CD4-positive, alpha-beta T cell treated with Interleukin-17A for 4 hours (primary cell): ENCODE data around the gene BICD1.
"Not testable (repeated sequence)": the region's sequence is repeated elsewhere in the genome, so short reads cannot be mapped to it uniquely, and the experiment has no call there.

Source experiments
- DNase-seq: peaks from one replicate; pipeline ENCODE4 v3.0.0-alpha.2; 2020; ENCODE audit warnings: mixed read lengths

BICD1 gene

DNA sequence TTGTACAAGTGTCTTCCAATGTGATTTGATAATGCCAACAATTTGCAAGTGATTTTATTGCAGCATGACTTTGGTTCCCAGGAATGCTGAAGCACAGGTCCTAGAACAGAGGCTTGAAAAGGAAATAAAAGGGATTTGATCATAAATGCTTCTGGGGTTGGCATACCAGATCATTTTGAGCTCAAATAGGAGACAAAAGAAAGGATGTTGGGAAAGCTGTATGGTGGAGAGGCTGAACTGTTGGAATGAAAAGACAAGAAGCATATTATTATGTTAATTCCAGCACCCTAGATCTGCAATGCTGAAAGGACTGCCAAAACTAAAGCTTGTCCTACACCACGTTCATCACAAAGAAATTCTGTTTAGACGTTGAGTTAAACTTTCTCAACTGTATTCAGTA lies 143.1 kb downstream of the BICD1 start:
- DNase-seq, result no peak

DNA sequence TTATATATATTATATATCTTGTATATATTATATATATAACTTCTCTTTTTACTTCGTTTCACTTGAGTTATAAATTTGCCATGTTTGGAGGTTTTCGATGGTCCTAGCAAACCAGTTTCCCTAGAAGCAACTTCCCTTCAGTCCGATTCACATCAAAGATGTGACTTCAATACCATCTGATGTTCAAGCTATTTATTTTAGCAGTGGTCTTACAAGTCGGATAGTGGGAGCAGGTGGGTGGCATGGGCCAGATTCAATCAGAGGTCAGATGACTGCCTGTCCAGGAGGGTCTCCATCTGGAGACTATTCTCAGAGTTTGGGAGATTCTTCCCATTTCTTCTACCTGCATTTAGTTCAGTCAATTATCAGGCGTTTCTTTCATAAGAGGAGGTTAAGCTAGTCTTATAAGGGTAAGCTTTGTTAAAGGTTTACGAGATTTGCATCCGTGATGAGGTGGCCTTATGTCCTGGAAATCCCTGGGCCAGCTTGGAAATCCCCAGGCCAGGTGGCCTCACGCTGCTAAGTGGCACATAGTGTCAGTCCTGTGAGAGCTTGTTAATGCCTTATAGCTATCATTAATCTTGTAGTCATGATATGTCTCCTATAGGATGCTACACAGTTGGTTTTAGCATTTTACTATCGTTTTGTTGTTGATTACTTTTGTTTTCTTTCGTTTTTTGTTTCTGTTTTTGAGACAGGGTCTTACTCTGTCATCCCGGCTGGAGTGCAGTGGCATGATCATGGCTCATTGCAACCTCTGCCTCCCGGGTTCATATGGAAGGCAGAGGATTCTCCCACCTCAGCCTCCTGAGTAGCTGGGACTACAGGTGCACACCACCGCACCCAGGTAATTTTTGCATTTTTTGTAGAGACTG lies 145.8 kb downstream of the BICD1 start:
- no peak for DNase-seq

DNA sequence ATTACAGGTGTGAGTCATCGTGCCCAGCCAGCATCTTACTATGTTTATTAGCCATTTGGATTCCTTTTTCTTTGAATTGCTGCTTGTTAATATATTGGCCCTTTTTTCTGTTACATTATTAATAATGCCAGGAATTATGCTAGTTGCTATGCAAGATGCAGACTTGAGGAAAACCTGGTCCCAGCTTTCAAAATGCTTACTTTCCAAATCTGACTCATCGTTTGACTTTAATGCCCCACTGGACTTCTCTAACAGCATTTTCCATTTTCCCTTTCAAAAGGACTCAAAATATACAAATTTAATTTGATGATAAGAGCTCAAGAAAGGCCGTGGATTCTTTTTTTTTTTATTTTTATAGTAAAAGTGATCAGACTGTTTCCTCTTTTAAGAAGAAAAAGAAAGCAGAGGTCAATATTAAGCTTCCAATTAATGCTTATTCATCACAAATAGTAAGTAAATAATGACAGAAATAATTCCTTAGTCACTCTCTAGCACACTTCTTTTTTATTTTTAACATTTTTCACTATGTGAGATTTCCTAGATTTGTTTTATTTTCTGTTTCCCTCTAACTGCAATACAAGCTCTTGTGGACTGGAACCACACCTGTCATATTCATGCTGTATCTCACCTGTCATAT lies 146.6 kb downstream of the BICD1 start:
- no peak for DNase-seq

DNA sequence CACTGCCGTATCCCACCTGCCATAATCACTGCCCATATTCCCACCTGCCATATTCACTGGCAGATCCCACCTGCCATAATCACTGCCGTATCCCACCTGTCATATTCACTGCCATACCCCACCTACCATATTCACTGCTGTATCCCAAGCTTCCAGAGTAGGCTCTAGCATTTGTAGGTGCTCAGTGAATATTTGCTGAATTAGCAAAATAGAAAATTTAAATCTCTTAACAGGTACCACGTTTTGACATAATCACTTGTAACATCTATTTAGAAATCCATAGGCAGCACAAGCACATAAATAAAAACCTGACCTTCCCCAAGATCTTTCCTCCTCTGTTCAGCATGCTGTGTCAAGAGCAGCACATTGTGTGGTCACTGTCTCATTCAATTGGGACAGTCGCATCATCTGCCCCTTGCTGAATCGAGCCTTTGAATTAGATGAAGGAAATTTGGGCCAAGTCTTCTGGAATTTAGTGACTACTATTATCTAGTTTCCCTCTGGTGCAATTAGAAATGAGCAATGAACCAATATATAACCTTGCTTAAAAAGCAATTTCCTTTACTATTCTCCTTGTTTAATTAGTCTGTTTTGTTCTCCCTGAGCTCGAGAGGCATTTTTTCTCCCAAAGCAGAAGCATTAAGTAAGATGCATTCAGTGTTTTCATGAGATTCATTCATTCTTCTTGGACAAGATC lies 147.8 kb downstream of the BICD1 start:
- DNase-seq, result no peak

DNA sequence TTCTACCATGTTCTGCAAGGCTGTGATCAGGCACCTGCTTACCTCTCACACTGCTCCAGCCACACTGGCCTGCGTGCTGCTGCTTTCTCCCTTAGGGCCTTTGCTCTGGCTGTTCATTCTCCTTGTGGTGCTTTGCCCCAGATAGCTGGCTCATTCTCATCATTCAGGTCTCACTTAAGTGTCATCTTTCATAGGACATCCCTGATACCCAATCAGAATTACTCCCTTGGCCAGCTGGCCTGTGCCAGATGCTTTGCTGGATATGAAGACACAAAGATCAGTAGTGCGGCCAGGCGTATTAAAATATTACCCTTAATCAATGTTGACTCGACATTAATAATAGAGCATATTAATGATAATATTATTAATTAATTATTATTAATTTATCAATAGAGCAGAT lies 148.9 kb downstream of the BICD1 start:
- DNase-seq, result no peak

DNA sequence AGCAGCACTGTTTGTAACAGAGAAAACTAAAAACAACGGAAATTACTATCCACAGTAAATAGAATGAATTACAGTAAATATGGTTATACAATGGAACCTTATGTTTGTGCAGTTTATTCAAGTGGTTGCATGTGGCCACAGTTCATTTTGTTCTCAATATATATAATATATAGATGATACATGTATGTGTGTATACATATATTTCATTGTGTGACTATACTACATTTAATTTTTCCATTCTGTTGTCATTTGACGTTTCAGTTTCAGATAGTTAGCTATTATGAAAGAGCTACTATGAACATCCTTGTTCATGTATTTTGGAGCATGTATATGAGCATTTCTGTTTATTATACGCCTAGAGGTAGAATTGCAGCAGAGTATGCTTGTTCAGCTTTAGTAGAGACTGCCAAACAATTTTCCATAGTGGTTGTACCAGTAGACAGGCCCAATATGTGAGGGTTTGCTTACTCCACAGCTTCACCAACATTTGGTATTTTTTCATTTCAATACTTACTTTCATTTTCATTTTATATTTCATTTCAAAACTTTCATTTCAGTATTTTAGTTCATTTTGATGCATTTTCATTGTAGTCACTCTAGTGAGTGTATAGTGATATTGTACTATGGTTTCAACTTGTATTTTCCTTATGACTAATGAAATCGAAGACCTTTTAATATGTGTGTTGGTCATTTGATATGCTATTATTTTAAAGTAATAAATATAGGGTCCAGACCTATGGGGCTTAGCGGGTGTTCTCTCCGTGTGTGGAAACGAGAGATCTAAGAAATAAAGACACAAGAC lies 151.2 kb downstream of the BICD1 start:
- no peak for DNase-seq

DNA sequence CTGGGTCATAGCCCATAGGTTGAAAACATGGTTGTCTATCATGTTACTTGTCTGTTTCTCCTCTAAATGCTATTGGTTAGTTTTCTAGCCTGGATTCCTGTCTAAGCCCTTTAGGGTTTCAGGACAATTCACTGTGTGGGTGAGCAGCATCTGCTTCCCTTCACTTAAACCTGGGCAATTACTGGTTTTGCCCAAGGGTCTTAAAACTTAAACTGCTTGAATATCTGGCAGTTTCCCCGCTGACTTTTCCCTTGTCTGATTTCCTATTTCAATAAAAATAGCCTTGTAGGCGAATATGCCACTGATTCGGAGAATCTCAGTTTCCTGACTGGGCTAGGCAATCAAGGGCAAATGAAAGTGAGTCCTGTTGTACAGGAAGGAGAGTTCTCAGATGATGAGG lies 154.0 kb downstream of the BICD1 start:
- no peak for DNase-seq

DNA sequence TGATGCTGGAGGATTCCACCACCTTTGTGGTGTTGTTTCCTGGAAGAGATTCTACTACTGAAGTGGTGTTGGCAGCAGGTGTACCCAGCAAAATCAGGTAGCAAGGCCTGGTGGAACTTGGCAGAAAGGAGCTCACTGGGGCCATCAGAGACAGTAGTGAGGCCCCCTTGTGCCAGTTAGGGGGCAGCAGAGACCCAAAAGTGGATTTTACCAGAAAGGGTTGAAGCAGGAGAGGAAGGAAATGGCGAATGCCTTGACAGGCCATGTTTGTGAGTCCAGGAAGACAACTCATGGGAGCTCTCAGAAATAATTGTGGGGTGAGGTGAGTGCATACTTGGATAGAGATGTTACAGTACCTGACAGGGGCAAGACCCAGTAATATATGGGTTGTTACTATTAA lies 155.0 kb downstream of the BICD1 start:
- DNase-seq, result peak; percentile 8

DNA sequence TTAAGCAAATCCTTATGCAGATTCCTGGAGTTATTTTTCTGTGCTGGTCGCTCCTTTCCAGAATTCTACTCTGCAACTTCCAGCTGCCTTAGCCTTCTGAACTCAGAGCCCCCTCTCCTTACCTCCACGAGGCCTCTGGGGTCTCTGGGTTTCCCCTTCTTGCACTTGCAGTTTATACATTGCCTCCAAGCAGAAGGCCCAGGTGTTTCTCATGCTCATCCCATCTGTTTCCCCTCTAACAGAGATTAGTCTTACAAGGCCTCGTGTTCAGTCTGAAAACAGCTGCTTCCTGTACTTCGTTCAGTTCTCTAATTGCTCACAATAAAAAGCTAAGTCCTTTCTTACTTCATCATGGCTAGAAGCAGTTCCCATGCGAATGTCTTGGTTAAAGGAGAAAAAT lies 158.3 kb downstream of the BICD1 start:
- no peak for DNase-seq

DNA sequence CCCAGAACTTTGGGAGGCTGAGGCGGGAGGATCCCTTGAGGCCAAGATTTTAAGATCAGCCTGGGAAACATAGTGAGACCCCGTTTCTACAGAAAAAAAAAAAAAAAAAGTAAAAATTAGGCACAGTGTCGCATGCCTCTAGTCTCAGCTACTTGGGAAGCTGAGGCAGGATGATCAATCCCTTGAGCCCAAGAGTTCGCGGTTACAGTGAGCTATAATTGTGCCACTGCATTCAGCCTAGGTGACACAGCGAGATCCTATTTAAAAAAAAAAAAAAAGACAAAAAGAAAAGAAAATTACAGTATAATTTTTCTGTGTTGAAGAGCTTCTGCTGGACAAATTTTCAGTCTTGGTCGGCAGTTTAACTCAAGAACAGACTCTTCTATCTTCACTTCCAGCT lies 158.8 kb downstream of the BICD1 start:
- DNase-seq, result no peak

DNA sequence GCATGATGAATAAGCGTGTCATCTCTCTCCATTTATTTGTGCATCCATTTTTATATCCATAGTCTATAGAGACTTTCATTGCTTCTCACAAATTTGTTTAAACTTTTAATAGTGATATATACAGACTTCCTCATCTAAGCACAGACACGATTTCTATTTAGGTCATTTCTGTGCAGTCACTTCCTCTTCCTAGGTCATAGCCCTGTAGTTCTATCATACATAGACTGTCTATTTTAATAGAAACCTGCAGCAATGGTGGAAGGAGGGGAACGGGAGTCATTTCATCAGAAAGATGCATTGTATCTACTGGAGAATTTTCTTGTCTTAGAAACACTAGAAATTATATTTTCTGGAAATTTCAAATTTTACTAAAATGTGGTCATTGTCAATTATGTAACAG lies 159.3 kb downstream of the BICD1 start:
- DNase-seq, result no peak

DNA sequence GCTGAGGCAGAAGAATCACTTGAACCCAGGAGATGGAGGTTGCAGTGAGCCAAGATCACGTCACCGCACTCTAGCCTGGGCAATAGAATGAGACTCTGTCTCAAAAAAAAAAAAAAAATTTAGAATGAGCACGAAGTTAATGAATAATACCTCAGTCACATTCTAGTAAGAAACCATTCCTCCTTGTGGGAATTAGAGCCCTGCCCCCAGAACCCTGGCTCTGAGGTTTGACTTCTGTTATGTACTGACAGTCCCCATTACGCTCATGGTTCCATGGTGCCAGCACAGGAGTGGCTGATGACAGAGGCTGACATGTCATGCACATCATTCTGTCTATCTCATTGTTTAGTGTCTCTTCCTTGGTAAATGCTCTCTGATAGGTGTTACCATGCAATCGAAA lies 160.1 kb downstream of the BICD1 start:
- no peak for DNase-seq

DNA sequence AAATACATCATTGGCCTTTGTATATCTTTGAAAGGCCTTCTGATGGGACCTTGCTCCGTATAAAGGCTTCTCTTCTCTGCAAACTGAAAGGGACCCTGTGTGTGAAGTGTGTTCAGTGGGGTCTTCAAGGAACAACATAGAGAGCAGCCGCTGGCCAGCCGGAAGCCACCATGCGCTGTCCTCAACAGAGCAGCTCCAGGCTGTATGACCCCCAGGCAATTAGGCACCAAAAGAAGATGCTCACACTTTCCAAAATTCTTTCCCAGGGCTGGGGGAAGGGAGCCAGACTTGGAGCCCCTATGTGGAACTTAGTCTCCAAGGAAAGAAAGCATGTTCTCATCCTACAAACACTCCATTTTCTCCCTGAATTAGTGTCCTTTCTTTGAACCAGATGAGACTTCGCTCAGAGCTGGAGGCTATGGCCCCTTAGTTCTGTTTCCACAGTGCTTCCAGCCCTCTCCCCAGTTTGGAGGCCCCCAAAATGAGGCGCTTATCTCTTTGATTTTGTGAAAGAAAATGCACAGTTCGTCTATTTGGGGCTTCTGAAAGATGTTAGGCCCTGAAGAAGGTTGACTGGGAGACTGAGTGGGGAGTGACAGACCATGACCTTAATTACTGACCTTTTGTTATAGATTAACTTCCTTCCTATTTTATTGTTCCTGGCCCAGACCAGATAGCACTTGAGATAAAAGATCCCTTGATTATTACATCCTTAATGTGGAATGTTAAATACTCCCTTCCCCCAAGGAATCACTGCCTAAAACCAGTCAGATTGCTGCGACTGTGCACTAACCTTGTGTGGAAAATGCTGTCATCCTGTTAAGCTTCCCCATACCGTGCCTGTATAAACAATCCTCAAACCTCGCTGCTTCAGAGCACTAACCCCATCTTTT lies 164.4 kb downstream of the BICD1 start:
- DNase-seq, result no peak

DNA sequence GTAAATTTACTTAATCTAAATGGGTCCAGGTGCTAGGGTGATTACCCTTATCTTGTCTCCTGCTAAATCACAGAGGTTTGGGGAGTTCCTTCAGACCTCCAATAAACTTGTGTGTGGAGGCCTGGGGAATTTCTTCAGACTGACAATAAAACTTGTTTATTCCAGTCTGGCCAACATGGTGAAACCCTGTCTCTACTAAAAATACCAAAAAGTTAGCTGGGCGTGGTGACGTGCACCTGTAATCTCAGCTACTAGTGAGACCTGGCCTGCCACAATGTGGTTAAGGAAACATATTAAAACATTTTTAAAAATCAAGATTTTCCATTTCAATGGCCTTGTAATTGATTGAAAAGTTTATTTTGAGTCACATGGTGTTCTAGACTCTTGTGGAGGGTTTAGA lies 165.8 kb downstream of the BICD1 start:
- no peak for DNase-seq

DNA sequence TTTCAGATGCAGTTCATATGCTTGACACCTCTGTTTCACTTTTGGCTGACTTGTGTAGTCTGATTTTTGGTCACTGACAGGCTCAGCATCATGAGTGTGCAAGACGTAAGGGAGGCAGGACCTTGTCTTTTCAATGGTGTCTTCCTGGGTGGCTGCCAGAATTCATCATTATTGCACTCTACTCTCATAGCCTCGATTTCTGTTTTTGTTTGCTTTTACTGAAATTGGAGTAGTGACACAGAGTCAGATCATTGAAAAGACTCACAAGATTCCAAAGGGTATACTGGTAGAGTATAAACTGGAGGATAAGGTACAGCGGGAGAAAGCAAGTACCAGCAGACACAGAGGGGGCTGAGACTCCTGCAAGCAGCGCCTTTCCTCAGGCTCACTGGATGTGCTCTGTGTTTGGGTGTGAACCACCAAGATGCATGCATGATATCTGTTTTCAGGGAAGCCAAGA lies 166.4 kb downstream of the BICD1 start:
- DNase-seq, result peak; percentile 43

DNA sequence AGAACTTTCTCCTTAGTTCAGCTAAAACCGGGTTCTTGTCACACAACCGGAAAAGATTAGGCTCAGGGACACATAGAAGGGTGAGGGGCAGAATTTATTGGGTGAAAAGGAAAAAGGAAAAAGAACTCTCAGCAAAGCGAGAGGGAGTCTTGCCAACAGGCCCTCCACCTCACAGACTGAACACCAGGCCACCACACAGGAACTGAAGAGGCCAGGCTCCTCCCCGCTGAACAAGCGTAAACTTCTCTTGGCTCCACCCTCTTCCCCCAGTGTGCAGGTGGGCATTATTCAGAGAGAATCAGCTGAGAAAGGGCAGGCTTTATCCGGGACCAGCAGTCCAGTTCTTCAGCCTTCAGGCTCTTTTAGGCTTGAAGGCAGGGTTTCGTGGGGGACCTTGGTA lies 167.1 kb downstream of the BICD1 start:
- peak; percentile 70 for DNase-seq

DNA sequence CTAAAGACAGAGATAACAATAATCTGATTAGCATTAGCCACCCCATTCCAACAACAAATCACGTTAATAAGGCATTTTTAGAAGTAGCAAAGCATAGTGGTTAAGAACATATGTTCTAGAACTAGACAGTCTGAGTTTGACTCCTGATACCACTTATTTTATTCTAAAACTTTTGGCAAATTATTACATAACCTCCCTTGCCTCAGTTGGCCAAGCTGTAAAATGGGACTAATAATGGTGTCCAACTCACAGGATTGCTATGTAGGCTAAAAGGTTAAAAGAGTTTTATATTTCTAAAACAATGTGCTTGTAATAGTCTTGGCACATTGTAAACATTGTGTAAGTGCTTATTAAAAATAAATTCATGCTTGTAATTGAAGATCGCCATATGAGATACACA lies 168.0 kb downstream of the BICD1 start:
- DNase-seq, result no peak

DNA sequence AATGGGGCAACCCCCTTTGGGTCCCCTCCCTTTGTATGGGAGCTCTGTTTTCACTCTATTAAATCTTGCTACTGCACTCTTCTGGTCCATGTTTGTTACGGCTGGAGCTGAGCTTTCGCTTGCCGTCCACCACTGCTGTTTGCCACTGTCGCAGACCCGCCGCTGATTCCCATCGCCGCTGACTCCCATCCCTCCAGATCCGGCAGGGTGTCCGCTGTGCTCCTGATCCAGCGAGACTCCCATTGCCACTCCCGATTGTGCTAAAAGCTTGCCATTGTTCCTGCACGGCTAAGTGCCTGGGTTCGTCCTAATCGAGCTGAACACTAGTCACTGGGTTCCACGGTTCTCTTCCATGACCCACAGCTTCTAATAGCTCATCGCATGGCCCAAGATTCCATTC lies 168.9 kb downstream of the BICD1 start:
- not testable (repeated sequence) for DNase-seq

DNA sequence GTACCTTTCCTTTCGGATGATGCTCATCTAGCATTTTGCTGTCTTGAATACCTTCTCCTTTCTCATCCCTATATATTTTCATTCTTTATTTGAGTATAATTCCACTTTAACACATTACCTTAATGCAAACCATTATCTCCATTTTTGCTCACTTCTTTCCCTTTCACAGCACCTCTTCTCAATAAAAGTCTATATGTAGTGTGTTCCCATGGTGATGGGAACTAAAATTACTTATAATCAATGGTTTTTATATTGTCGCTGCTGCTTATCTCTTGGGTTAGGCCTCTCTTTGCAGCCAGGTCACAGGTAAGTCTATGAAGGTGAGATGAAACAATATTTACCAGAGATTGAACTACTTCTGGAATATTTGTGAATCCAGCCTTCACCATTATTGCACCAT lies 171.1 kb downstream of the BICD1 start:
- no peak for DNase-seq

DNA sequence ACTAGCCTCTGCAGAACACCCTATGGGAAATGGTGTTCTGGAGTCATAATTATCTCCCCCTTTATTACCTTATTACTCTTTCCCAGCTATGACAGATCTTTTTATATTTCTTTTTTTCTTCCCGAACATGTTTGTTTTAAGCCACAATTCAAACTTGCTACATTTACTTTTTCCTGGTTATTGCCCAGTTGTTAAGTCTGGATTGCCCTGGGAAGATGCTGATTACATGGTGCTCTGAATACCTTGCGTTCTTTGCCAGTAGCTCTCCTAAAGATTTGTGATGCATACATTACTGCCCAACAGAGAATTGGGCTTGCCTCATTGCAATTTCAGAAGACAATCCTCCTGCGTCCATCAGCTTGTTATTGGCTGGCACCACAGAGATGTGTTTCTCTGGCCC lies 174.5 kb downstream of the BICD1 start:
- no peak for DNase-seq

DNA sequence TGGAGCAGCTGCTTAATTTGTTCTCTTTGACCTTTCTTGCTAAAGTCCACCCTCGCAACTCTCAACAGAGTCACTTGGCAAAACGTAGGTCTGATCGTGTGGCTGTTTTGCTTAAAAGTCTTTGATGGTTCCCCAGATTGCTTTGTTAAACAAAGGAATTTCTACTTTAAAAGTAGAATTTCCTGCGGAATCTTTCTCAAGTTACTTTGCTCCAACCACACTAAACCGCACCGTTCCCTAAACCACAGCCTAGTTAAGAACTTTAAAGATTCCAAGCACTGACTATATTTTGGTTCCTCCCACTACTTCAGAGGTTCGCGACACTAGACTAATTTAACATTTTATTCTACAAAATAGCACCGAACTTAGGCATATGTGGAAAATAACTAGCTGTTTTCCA lies 177.9 kb downstream of the BICD1 start:
- no peak for DNase-seq

DNA sequence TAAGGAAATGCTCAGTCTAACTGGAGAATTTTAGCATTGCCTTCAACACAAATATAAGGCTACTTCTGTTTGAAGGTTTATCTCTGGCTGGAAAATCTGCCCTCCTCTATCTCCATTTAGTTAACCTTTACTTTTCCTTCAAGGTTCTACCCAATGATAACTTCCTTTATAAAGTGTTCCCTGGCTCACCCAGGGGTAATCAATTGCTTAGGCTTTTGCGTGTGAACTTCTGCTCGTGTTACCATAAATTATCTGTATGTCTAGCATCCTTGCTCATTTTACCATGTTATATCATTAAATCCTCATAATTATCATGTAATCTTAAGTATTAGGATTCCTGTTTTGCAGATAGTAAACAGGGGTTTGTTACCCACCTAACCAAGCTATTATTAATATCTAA lies 178.4 kb downstream of the BICD1 start:
- DNase-seq, result no peak
